ENCODE measurements around the gene MSTN. TPM values are rescaled to one million over a fixed set of nuclear protein-coding genes. Genes with fewer than 3 reads are reported as not detected.

MSTN gene
- total and polyA plus RNA-seq, 2 of the 4 experiments (the other 2 are of a cell fraction): under 0.01 TPM; not detected in 1

DNA sequence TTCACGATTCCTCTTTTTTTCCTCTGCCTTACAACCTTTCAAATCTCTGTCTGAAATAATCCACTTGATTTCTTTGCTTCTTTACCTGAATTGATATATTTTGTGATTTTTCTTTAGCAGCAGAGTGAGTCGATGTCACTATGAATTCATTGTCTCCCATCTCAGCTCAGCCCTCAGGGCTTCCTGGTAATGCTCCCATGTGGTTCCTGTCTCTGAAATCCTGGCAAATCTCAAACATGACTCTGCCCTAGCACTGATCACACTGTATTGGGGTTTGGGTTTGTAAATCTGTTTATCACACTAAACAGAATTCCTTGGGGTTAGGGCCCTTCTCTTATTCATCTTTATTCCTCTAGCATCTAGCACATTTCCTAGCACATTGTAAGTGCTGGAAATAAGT, 43.0 kb upstream of the MSTN start:
- POLR2A ChIA-PET (ENCODE audit: unreplicated experiment): no interaction called here
- TF ChIP-seq, protein P1, sequence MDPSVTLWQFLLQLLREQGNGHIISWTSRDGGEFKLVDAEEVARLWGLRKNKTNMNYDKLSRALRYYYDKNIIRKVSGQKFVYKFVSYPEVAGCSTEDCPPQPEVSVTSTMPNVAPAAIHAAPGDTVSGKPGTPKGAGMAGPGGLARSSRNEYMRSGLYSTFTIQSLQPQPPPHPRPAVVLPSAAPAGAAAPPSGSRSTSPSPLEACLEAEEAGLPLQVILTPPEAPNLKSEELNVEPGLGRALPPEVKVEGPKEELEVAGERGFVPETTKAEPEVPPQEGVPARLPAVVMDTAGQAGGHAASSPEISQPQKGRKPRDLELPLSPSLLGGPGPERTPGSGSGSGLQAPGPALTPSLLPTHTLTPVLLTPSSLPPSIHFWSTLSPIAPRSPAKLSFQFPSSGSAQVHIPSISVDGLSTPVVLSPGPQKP (IDR thresholded peaks at IDR 0.05; ENCODE audit: borderline replicate concordance, low read depth, low read length): no peak
- no peak for TF ChIP-seq MXI1 (IDR thresholded peaks at IDR 0.05; ENCODE audit: borderline replicate concordance, low read depth, low read length)
- TF ChIP-seq POLR2A (IDR thresholded peaks at IDR 0.05; ENCODE audit: low read depth, low read length): no peak
- TF ChIP-seq, protein P2, sequence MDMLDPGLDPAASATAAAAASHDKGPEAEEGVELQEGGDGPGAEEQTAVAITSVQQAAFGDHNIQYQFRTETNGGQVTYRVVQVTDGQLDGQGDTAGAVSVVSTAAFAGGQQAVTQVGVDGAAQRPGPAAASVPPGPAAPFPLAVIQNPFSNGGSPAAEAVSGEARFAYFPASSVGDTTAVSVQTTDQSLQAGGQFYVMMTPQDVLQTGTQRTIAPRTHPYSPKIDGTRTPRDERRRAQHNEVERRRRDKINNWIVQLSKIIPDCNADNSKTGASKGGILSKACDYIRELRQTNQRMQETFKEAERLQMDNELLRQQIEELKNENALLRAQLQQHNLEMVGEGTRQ (IDR thresholded peaks at IDR 0.05; ENCODE audit: low read depth, low read length): no peak
- no peak for TF ChIP-seq MAFK (IDR thresholded peaks at IDR 0.05; ENCODE audit: low read depth, low read length)
- TF ChIP-seq BHLHE40 (IDR thresholded peaks at IDR 0.05; ENCODE audit: low read depth, low read length): no peak
- no peak for TF ChIP-seq RAD21 (IDR thresholded peaks at IDR 0.05; ENCODE audit: low read length)
- TF ChIP-seq NFE2L2 (IDR thresholded peaks at IDR 0.05; ENCODE audit: low read depth, low read length): no peak
- no peak for TF ChIP-seq SMC3 (IDR thresholded peaks at IDR 0.05; ENCODE audit: low read depth, low read length)
- no peak for TF ChIP-seq MAZ (IDR thresholded peaks at IDR 0.05; ENCODE audit: borderline replicate concordance, low read depth, low read length)
- TF ChIP-seq RFX5 (IDR thresholded peaks at IDR 0.05; ENCODE audit: low read depth, low read length): no peak
- TF ChIP-seq FOS (IDR thresholded peaks at IDR 0.05; ENCODE audit: low read depth, low read length): no peak
- no peak for TF ChIP-seq CEBPB (IDR thresholded peaks at IDR 0.05; ENCODE audit: low read depth, low read length)
- H4K20me1 ChIP-seq (ENCODE audit: insufficient read depth, low read length): no peaks in the 10 kb centered on the region
- H2BK15ac ChIP-seq (ENCODE audit: low read depth, low read length): no peak overlapping the region
- H2BK20ac ChIP-seq (ENCODE audit: low read depth, low read length): no peak overlapping the region
- no peak overlapping the region for H3K4me2 ChIP-seq (ENCODE audit: low read depth, low read length)
- dilution Hi-C loops (cut with HindIII; ENCODE audit: low sequenced_read_pairs, unreplicated experiment) (no loop called here), intact Hi-C loops (cut with micrococcal nuclease) (no loop called here), in situ Hi-C loops (cut with MboI; ENCODE audit: low sequenced_read_pairs) (no loop called here)
- no peak overlapping the region for H4K5ac ChIP-seq (ENCODE audit: low read depth, low read length)
- no TSS peak for BruUV-seq (replicated peaks)
- no peak overlapping the region for H3K23ac ChIP-seq (ENCODE audit: low read depth, low read length)
- CTCF ChIA-PET: no interaction called here
- H2BK5ac ChIP-seq (ENCODE audit: low read depth, low read length, poor library complexity, severe bottlenecking): no peak overlapping the region
- H3K9me3 ChIP-seq (ENCODE audit: control insufficient read depth, insufficient read depth, low read length): no peaks in the 10 kb centered on the region; the same call in 1 of the 2 replicates
- H3K4ac ChIP-seq (ENCODE audit: low read depth, low read length): no peak overlapping the region
- H4K91ac ChIP-seq (ENCODE audit: insufficient read depth, low read depth, low read length): no peak overlapping the region
- no peak overlapping the region for H4K8ac ChIP-seq (ENCODE audit: low read depth in 2 of 2, low read length in 2 of 2)
- no peak overlapping the region for H3K18ac ChIP-seq (ENCODE audit: low read depth, low read length)
- no peak overlapping the region for H3K4me3 ChIP-seq (ENCODE audit: insufficient read depth, low read depth, low read length)
- no peaks in the 10 kb centered on the region for H3K36me3 ChIP-seq (ENCODE audit: control insufficient read depth, insufficient read depth, low read length)
- H2BK120ac ChIP-seq (ENCODE audit: low read depth, low read length): no peak overlapping the region
- no peaks in the 10 kb centered on the region for H3K79me1 ChIP-seq (ENCODE audit: low read depth in 1 of 2, low read length in 2 of 2)
- no peak overlapping the region for H2AK5ac ChIP-seq (ENCODE audit: low read depth, low read length)
- no peak overlapping the region for H2AFZ ChIP-seq (replicated peaks; ENCODE audit: low read length, poor library complexity)
- no peak overlapping the region for H3K14ac ChIP-seq (replicated peaks; ENCODE audit: low read depth, low read length)
- H3K27ac ChIP-seq (ENCODE audit: insufficient read depth, low read length): no peak overlapping the region
- H2AK9ac ChIP-seq (replicated peaks; ENCODE audit: low read depth, low read length, poor library complexity): no peak overlapping the region
- H3K9ac ChIP-seq (ENCODE audit: low read depth, low read length): no peak overlapping the region
- DNase-seq (no peak), ATAC-seq (ENCODE audit: low read depth) (no peak)
- H3K56ac ChIP-seq (ENCODE audit: extremely low read depth, insufficient read depth, low read length): no peak overlapping the region
- no CpG with 5 or more reads among the region's 2 CpGs for WGBS, 2 experiments (ENCODE audit: extremely low coverage in 2 of 2, insufficient read length in 1 of 2)
- H3K27me3 ChIP-seq (ENCODE audit: control insufficient read depth, insufficient read depth, low read length): no peaks in the 10 kb centered on the region; the same call in 1 of the 2 replicates
- H3K9me1 ChIP-seq (ENCODE audit: insufficient read depth, low read length): no peaks in the 10 kb centered on the region
- 0 out of 2 replicates have a peak, but pooled peaks cover 2% of the 10 kb centered on the region for H3K4me1 ChIP-seq (ENCODE audit: control insufficient read depth, insufficient read depth, low read length)
